Measurements from ENCODE around the gene MRPL53. TPM values are rescaled to one million over a fixed set of nuclear protein-coding genes. Genes with fewer than 3 reads are reported as not detected.
A peak's percentile ranks its signal among the peaks of the same experiment; 100 is the strongest.
"Not testable (repeated sequence)": the region's sequence is repeated elsewhere in the genome, so short reads cannot be mapped to it uniquely, and the experiment has no call there.

Gene MRPL53
- total RNA-seq, 4 donors from 2014 or later = 15.4 to 40.4 (median 38.8) TPM

DNA sequence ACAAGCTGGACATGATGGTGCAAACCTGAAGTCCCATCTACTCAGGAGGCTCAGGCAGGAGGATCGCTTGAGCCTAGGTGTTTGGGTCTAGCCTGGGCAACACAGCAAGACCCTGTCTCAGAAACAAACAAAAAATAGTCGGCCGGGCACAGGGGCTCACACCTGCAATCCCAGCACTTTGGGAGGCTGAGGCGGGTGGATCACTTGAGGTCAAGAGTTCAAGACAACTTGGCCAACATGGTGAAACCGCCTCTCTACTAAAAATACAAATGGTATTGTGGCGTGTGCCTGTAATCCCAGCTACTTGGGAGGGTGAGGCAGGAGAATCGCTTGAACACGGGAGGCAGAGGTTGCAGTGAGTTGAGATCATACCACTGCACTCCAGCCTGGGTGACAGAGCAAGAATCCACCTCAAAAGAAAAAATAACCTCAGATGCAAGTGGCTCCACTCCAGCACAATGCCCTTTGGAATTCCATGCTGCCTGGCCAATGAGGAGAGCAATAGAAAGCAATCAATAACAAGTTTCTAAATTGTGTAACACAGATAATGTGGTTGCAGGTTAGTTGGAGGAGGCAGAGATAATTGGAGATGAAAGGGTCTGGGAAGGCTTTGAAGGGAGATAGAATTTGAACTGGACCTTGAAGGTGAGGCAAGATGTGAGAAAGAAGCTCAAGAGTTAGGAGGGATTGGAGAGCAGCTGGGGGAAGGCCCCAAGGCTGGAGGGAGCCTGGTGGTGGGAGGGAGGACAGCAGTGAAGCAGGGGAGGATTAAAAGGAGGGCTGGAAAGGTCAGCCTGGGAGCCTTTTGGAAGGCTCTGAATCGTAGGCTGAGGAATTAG, 16.4 kb upstream of the MRPL53 start:
- intact Hi-C loops (cut with DNase I) = loop anchor here (5.0 kb wide), 1 partner anchor 38 kb away; the partner anchor contains the start of genes AUP1, DQX1 and HTRA2
- TF ChIP-seq EP300 (IDR thresholded peaks at IDR 0.05) = no peak
- no peak for TF ChIP-seq CTCF (IDR thresholded peaks at IDR 0.05)
- no peak for TF ChIP-seq POLR2AphosphoS5 (IDR thresholded peaks at IDR 0.05)
- no peak for TF ChIP-seq POLR2A (IDR thresholded peaks at IDR 0.05; ENCODE audit: low read depth)
- peaks cover 36 to 96% (median 79%) of the 10 kb centered on the region in 4 donors for H3K36me3 ChIP-seq
- WGBS = 95% methylated on average over 9 of the region's 9 CpGs
- no peaks in the 10 kb centered on the region for H3K9me3 ChIP-seq
- H3K4me1 ChIP-seq = peaks cover 5 to 8% (median 6%) of the 10 kb centered on the region in 4 donors
- no peak overlapping the region for H3K27ac ChIP-seq (replicated peaks in 1 of 4)
- no peak overlapping the region for H3K4me3 ChIP-seq
- no peaks in the 10 kb centered on the region for H3K27me3 ChIP-seq
- no peak for DNase-seq (ENCODE audit: extremely low spot score)

DNA sequence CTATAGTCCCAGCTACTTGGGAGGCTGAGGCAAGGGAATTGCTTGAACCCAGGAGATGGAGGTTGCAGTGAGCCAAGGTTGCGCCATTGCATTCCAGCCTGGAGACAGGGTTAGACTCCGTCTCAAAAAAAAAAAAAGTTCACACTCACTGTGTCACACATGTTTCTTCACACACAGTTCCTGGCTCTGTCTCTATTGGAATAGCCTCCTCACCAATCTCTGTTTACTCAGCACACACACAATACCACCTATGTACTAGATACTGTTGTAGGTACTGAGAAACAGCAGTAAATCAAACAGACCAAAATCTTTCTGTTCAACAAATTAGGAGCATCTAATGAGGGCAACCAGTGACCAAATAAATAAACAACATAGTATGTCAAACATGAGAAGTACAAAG, 13.7 kb upstream of the MRPL53 start:
- Histone ChIP-seq H3K4me3 (no peak overlapping the region), H3K4me1 (peaks cover 20 to 26% (median 25%) of the 10 kb centered on the region in 4 donors), H3K27ac (replicated peaks in 1 of 4) (no peak overlapping the region), H3K9me3 (no peaks in the 10 kb centered on the region), H3K36me3 (peaks cover 11 to 69% (median 53%) of the 10 kb centered on the region in 4 donors), H3K27me3 (no peaks in the 10 kb centered on the region)
- 88% methylated on average over 2 of the region's 2 CpGs for WGBS
- intact Hi-C loops (cut with DNase I) = loop anchor here (5.0 kb wide), 1 partner anchor 41 kb away; the partner anchor contains the start of genes AUP1, DQX1 and HTRA2
- no peak for DNase-seq (ENCODE audit: extremely low spot score)
- TF ChIP-seq POLR2A (IDR thresholded peaks at IDR 0.05; ENCODE audit: low read depth) = no peak
- no peak for TF ChIP-seq EP300 (IDR thresholded peaks at IDR 0.05)
- no peak for TF ChIP-seq POLR2AphosphoS5 (IDR thresholded peaks at IDR 0.05)
- TF ChIP-seq CTCF (IDR thresholded peaks at IDR 0.05) = no peak

DNA sequence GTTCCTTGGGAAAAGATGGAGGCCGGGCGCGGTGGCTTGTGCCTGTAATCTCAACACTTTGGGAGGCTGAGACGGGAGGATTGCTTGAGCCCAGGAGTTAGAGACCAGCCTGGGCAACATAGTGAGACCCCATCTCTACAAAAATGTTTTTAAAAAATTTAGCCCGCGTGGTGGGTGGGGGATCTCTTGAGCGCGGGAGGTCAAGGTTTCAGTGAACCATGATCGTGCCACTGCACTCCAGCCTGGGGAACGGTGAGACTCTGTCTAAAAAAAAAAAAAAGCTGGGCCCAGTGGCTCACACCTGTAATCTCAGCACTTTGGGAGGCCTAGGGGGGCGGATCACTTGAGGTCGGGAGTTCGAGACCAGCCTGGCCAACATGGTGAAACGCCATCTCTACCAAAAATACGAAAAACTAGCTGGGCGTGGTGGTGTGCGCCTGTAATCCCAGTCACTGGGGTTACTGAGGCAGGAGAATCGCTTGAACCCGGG, 11.2 kb upstream of the MRPL53 start:
- intact Hi-C loops (cut with DNase I) = loop anchor here (1.0 kb wide), 2 partner anchors 71 to 104 kb away; partner anchors contain the start of gene DOK1
- Histone ChIP-seq H3K36me3 (peaks cover 6 to 69% (median 57%) of the 10 kb centered on the region in 4 donors), H3K4me3 (peak overlapping the region; percentile 89 to 99 (median 92)), H3K4me1 (peaks cover 26 to 44% (median 39%) of the 10 kb centered on the region in 4 donors), H3K27ac (replicated peaks in 1 of 4) (peak overlapping the region in 3 of 4 donors; percentile 85 to 91 (median 86))
- WGBS = 81% methylated on average over 19 of the region's 19 CpGs
- not testable (repeated sequence) for H3K9me3 ChIP-seq; H3K27me3 ChIP-seq; DNase-seq (ENCODE audit: extremely low spot score)

DNA sequence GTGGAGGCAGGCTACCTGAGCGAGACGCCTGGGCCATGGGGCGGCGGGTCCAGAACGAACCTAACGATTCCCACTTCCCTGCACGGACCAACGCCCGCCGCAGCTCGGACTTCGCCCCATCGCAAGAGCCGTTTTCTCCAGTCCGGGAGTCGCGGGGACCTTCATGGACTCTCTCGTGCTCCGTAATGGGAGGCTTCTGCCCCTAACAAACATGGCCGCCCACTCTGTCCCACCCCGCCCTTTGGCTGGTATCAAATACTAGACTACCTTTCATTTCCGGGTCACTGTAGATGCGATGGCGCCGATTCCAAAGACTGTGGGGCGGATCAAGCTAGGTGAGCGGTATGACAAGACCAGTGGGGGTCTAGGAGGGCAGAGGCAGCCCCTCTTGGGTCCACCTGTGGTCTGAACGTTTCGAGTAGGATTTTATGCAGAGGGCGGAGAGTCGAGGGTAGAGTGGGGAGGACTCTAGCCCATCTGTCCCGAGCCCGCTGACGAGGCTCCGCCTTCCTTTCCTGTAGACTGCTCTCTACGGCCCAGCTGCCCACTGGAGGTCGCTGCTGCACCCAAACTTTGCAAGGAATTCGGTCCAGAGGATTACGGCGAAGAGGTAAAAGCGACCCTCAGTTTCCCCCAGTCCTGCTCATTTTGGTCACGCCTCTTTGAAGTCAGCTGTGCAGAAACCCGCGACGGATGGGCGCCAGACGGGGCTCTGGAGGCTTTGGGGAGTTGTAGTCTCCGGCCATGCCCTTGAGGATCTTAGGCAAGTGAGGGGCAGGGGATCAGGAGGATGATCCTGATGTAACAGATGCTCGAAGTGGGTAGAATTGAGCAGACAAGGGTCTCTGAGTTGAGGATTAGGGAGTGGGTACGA, 10.6 kb upstream of the MRPL53 start, which contains the start of the genes CCDC142 and TTC31:
TSS of gene CCDC142 (minus strand) at position 198 of the 874 bp plus-strand sequence. CDS start at position 37, 161 bp downstream.
TSS of gene TTC31 (plus strand) at position 281 of the 874 bp plus-strand sequence. CDS start at position 296, 15 bp downstream.
- H3K4me1 ChIP-seq = peaks cover 26 to 44% (median 39%) of the 10 kb centered on the region in 4 donors
- no peaks in the 10 kb centered on the region for H3K9me3 ChIP-seq
- H3K27ac ChIP-seq (replicated peaks in 1 of 4) = peak within 1 kb of the TSS; percentile 85 to 96 (median 88)
- no peaks in the 10 kb centered on the region for H3K27me3 ChIP-seq
- H3K4me3 ChIP-seq = peak within 1 kb of the TSS; percentile 89 to 99 (median 92)
- TF ChIP-seq CTCF (IDR thresholded peaks at IDR 0.05) (peak; percentile 80 to 88 (median 85)), EP300 (IDR thresholded peaks at IDR 0.05) (no peak), POLR2AphosphoS5 (IDR thresholded peaks at IDR 0.05) (peak; percentile 85 to 86), POLR2A (IDR thresholded peaks at IDR 0.05; ENCODE audit: low read depth) (no peak)
- intact Hi-C loops (cut with DNase I) = loop anchor here (1.0 kb wide), 1 partner anchor 71 kb away; the partner anchor contains the start of gene DOK1
- 0% methylated on average over 29 of the region's 50 CpGs for WGBS
- H3K36me3 ChIP-seq = peaks cover 9 to 69% (median 54%) of the 10 kb centered on the region in 4 donors
- DNase-seq (ENCODE audit: extremely low spot score) = peak; percentile 99

Measured in esophagus muscularis mucosa (tissue), 4 donors.